Astrocyte (in vitro differentiated cells and primary cell): ENCODE data around the gene WARS2. TPM values are rescaled to one million over a fixed set of nuclear protein-coding genes. Genes with fewer than 3 reads are reported as not detected.

ENCODE experiments used
- DNase-seq: peaks from one replicate; pipeline ENCODE4 v3.0.0-alpha.2; 2010; ENCODE audit warnings: low read depth
- FAIRE-seq: peaks from 2 replicates; lab custom pipeline; 2011; peaks lifted over from hg19 to GRCh38; lab: Jason Lieb, UNC
- H2AFZ ChIP-seq: 2 replicates; pipeline ENCODE4 v1.6.0; 2012; ENCODE audit warnings: low read depth, low read length, inconsistent platforms
- H3K27ac ChIP-seq: 2 replicates; pipeline ENCODE4 v1.5.1; 2011; ENCODE audit warnings: low read depth, low read length, inconsistent platforms
- H3K27me3 ChIP-seq: 2 replicates; pipeline ENCODE4 v1.6.0; 2011; ENCODE audit warnings: low read length, inconsistent platforms; ENCODE audit not compliant: insufficient read depth
- H3K36me3 ChIP-seq: 2 replicates; pipeline ENCODE4 v1.5.1; 2011; ENCODE audit warnings: low read length, inconsistent platforms; ENCODE audit not compliant: insufficient read depth
- H3K4me1 ChIP-seq: 2 replicates; pipeline ENCODE4 v1.5.1; 2011; ENCODE audit warnings: low read length, inconsistent platforms; ENCODE audit not compliant: insufficient read depth
- H3K4me2 ChIP-seq: 2 replicates; pipeline ENCODE4 v1.6.0; 2012; ENCODE audit warnings: low read length, inconsistent platforms
- H3K4me3 ChIP-seq: 2 replicates; pipeline ENCODE4 v1.5.1; 2011; ENCODE audit warnings: low read depth, mild to moderate bottlenecking, low read length, inconsistent platforms; ENCODE audit not compliant: insufficient read depth
- H3K79me2 ChIP-seq: 2 replicates; pipeline ENCODE4 v1.6.0; 2012; ENCODE audit warnings: mild to moderate bottlenecking, low read length, inconsistent platforms; ENCODE audit not compliant: insufficient read depth
- H3K9ac ChIP-seq: 2 replicates; pipeline ENCODE4 v1.6.0; 2012; ENCODE audit warnings: mild to moderate bottlenecking, low read length, inconsistent platforms
- H3K9me3 ChIP-seq: 2 replicates; pipeline ENCODE4 v1.5.1; 2012; ENCODE audit warnings: low read depth, mild to moderate bottlenecking, low read length, inconsistent platforms; ENCODE audit not compliant: insufficient read depth
- H4K20me1 ChIP-seq: 2 replicates; pipeline ENCODE4 v1.6.0; 2012; ENCODE audit warnings: low read length, inconsistent platforms; ENCODE audit not compliant: insufficient read depth
- H3K27ac Mint-ChIP-seq: one replicate; pipeline ENCODE4 v1.8.0; 2021; ENCODE audit warnings: mild to moderate bottlenecking, mixed read lengths; ENCODE audit not compliant: unreplicated experiment
- H3K27me3 Mint-ChIP-seq: one replicate; pipeline ENCODE4 v1.8.0; 2021; ENCODE audit warnings: low read depth, mixed read lengths; ENCODE audit not compliant: unreplicated experiment
- H3K36me3 Mint-ChIP-seq: one replicate; pipeline ENCODE4 v1.8.0; 2021; ENCODE audit warnings: low read depth, mixed read lengths; ENCODE audit not compliant: unreplicated experiment
- H3K4me1 Mint-ChIP-seq: one replicate; pipeline ENCODE4 v1.8.0; 2021; ENCODE audit warnings: low read depth, mixed read lengths; ENCODE audit not compliant: unreplicated experiment
- H3K4me3 Mint-ChIP-seq: one replicate; pipeline ENCODE4 v1.8.0; 2021; ENCODE audit warnings: mild to moderate bottlenecking, moderate library complexity, mixed read lengths; ENCODE audit not compliant: unreplicated experiment
- H3K9me3 Mint-ChIP-seq: one replicate; pipeline ENCODE4 v1.8.0; 2021; ENCODE audit warnings: mild to moderate bottlenecking, mixed read lengths; ENCODE audit not compliant: unreplicated experiment
- CTCF ChIP-seq: IDR thresholded peaks from 2 replicates; pipeline ENCODE4 v1.5.1; 2011; ENCODE audit warnings: low read depth, mild to moderate bottlenecking, inconsistent platforms, low read length, moderate library complexity; ENCODE audit not compliant: insufficient read depth
- EZH2 ChIP-seq: IDR thresholded peaks from 2 replicates; pipeline ENCODE4 v1.6.1; 2012; ENCODE audit warnings: mild to moderate bottlenecking, low read length, inconsistent platforms; ENCODE audit not compliant: insufficient read depth
- total RNA-seq: library from RNA; stranded (reverse); gene quantifications from 2 replicates; pipeline ENCODE4 v1.2.1, GENCODE V29; 2021

WARS2 gene
- total RNA-seq, 1 donor from 2014 or later: 10.5 TPM

- no peaks in the 10 kb centered on the region for H3K36me3 ChIP-seq
- H3K9me3 ChIP-seq: no peaks in the 10 kb centered on the region
- H3K27me3 ChIP-seq: no peaks in the 10 kb centered on the region
- DNase-seq (no peak), FAIRE-seq (no peak)
- no peak overlapping the region for H3K4me3 Mint-ChIP-seq
- no peak overlapping the region for H3K27ac ChIP-seq
- TF ChIP-seq EZH2 (no peak), CTCF (no peak)
- H3K27me3 Mint-ChIP-seq: no peaks in the 10 kb centered on the region
- H3K4me3 ChIP-seq: no peak overlapping the region
- no peak overlapping the region for H3K4me2 ChIP-seq
- H3K27ac Mint-ChIP-seq: no peak overlapping the region
- no peak overlapping the region for H3K9ac ChIP-seq
- H3K9me3 Mint-ChIP-seq: no peaks in the 10 kb centered on the region
- H2AFZ ChIP-seq: no peak overlapping the region
- H3K36me3 Mint-ChIP-seq: no peaks in the 10 kb centered on the region
- H3K4me1 Mint-ChIP-seq: no peaks in the 10 kb centered on the region
- no peaks in the 10 kb centered on the region for H3K4me1 ChIP-seq
- no peaks in the 10 kb centered on the region for H3K79me2 ChIP-seq
- peaks cover 3% of the 10 kb centered on the region for H4K20me1 ChIP-seq
Measured at GRCh38 chr1:119108988-119109387, 31.5 kb downstream of the WARS2 start.

GRCh38 chr1:119103764-119104163 is 36.7 kb downstream of the WARS2 start:
- H2AFZ ChIP-seq: no peak overlapping the region
- no peak overlapping the region for H3K4me2 ChIP-seq
- no peak for DNase-seq
- Mint-ChIP-seq H3K36me3 (no peaks in the 10 kb centered on the region), H3K4me3 (no peak overlapping the region), H3K27me3 (no peaks in the 10 kb centered on the region), H3K27ac (no peak overlapping the region), H3K4me1 (peaks cover 30% of the 10 kb centered on the region), H3K9me3 (no peaks in the 10 kb centered on the region)
- no peaks in the 10 kb centered on the region for H3K9me3 ChIP-seq
- H3K79me2 ChIP-seq: no peaks in the 10 kb centered on the region
- H3K27me3 ChIP-seq: no peaks in the 10 kb centered on the region
- TF ChIP-seq EZH2 (no peak), CTCF (no peak)
- H3K4me1 ChIP-seq: no peaks in the 10 kb centered on the region
- no peak overlapping the region for H3K27ac ChIP-seq
- FAIRE-seq: no peak
- H3K9ac ChIP-seq: no peak overlapping the region
- peaks cover 3% of the 10 kb centered on the region for H4K20me1 ChIP-seq
- no peaks in the 10 kb centered on the region for H3K36me3 ChIP-seq
- no peak overlapping the region for H3K4me3 ChIP-seq

- TF ChIP-seq CTCF (no peak), EZH2 (no peak)
- no peaks in the 10 kb centered on the region for H3K36me3 ChIP-seq
- no peak for FAIRE-seq
- no peak overlapping the region for H3K4me3 ChIP-seq
- no peak overlapping the region for H3K27ac ChIP-seq
- H3K27me3 ChIP-seq: no peaks in the 10 kb centered on the region
- no peaks in the 10 kb centered on the region for H3K79me2 ChIP-seq
- no peak overlapping the region for H2AFZ ChIP-seq
- H4K20me1 ChIP-seq: peaks cover 6% of the 10 kb centered on the region
- H3K27ac Mint-ChIP-seq: no peak overlapping the region
- no peaks in the 10 kb centered on the region for H3K9me3 ChIP-seq
- H3K27me3 Mint-ChIP-seq: no peaks in the 10 kb centered on the region
- DNase-seq: no peak
- no peaks in the 10 kb centered on the region for H3K36me3 Mint-ChIP-seq
- no peak overlapping the region for H3K9ac ChIP-seq
- no peak overlapping the region for H3K4me3 Mint-ChIP-seq
- no peaks in the 10 kb centered on the region for H3K9me3 Mint-ChIP-seq
- peaks cover 35% of the 10 kb centered on the region for H3K4me1 Mint-ChIP-seq
- no peak overlapping the region for H3K4me2 ChIP-seq
- H3K4me1 ChIP-seq: no peaks in the 10 kb centered on the region
Measured at GRCh38 chr1:119102051-119102450, 38.4 kb downstream of the WARS2 start.
